Effector CD8-positive, alpha-beta T cell (primary cell): ENCODE data around the gene MOV10L1.
"Not testable (repeated sequence)": the region's sequence is repeated elsewhere in the genome, so short reads cannot be mapped to it uniquely, and the experiment has no call there.

Source experiments
- DNase-seq: peaks from one replicate; lab custom pipeline; 2025; lab: John Stamatoyannopoulos, UW

The MOV10L1 gene

GRCh38 chr22:50078246-50078645 lies 11.6 kb upstream of the MOV10L1 start:
- DNase-seq = no peak

- no peak for DNase-seq
These were observed 11.0 kb upstream of the MOV10L1 start for GRCh38 chr22:50078761-50079160.

- no peak for DNase-seq
These were observed 9.7 kb upstream of the MOV10L1 start for GRCh38 chr22:50080077-50080465.

GRCh38 chr22:50081426-50082196 lies 8.2 kb upstream of the MOV10L1 start:
- no peak for DNase-seq

- no peak for DNase-seq
These were observed 7.5 kb upstream of the MOV10L1 start for GRCh38 chr22:50082197-50082715.

- DNase-seq = no peak
These were observed 6.8 kb upstream of the MOV10L1 start for GRCh38 chr22:50082961-50083461.

- no peak for DNase-seq
These were observed 6.2 kb upstream of the MOV10L1 start for GRCh38 chr22:50083462-50084079.

GRCh38 chr22:50084080-50084477 lies 5.7 kb upstream of the MOV10L1 start:
- no peak for DNase-seq

- no peak for DNase-seq
These were observed 5.2 kb upstream of the MOV10L1 start for GRCh38 chr22:50084614-50085021.

- no peak for DNase-seq
These were observed 4.4 kb upstream of the MOV10L1 start, which contains the start of gene MLC1 for GRCh38 chr22:50085211-50085972. Gene MLC1 (minus strand): TSS chr22:50085426. CDS start chr22:50084902, 524 bp downstream.

- DNase-seq = no peak
These were observed 3.3 kb upstream of the MOV10L1 start for GRCh38 chr22:50086526-50086925.

GRCh38 chr22:50086975-50087374 lies 2.8 kb upstream of the MOV10L1 start:
- DNase-seq = not testable (repeated sequence)

- DNase-seq = no peak
These were observed 2.2 kb upstream of the MOV10L1 start for GRCh38 chr22:50087646-50088045.

- no peak for DNase-seq
These were observed 1.7 kb upstream of the MOV10L1 start for GRCh38 chr22:50088096-50088495.

- no peak for DNase-seq
These were observed 575 bp upstream of the MOV10L1 start for GRCh38 chr22:50089231-50089630.

GRCh38 chr22:50090412-50090714 lies 557 bp downstream of the MOV10L1 start:
- no peak for DNase-seq

GRCh38 chr22:50091092-50091768 lies 1.4 kb downstream of the MOV10L1 start:
- DNase-seq = no peak

GRCh38 chr22:50092342-50092741 lies 2.5 kb downstream of the MOV10L1 start:
- no peak for DNase-seq

GRCh38 chr22:50098052-50098451 lies 8.2 kb downstream of the MOV10L1 start:
- DNase-seq = no peak

GRCh38 chr22:50101870-50102565 lies 12.2 kb downstream of the MOV10L1 start:
- no peak for DNase-seq

GRCh38 chr22:50102946-50103345 lies 13.1 kb downstream of the MOV10L1 start:
- DNase-seq = no peak
